Activated CD4-positive, alpha-beta T cell treated with anti-CD3 and anti-CD28 coated beads, Interleukin-2, amount 10 ng/mL, durations not matched to agents 7 days and 5 days (primary cell): ENCODE measurements around the gene DHX32. TPM values are rescaled to one million over a fixed set of nuclear protein-coding genes. Genes with fewer than 3 reads are reported as not detected.
A peak's percentile ranks its signal among the peaks of the same experiment; 100 is the strongest.
"Not testable (repeated sequence)": the region's sequence is repeated elsewhere in the genome, so short reads cannot be mapped to it uniquely, and the experiment has no call there.

Source experiments
- CTCF ChIA-PET: fragments of 350-600 bp; sonication (Branson Sonifier 250); formaldehyde crosslinking; loops from one replicate; lab custom pipeline; 2021; ENCODE audit warnings: antibody characterized with exemption; lab: Charles Lee
- POLR2A ChIA-PET: fragments of 350-600 bp; sonication (Branson Sonifier 250); formaldehyde crosslinking; loops from one replicate; lab custom pipeline; 2021; ENCODE audit warnings: antibody characterized with exemption; lab: Charles Lee
- DNase-seq: peaks from one replicate; pipeline ENCODE4 v3.0.0-alpha.2; 2020
- H3K27ac Mint-ChIP-seq: one replicate; pipeline ENCODE4 v1.8.0; 2021; ENCODE audit warnings: mild to moderate bottlenecking, moderate library complexity, mixed read lengths
- H3K27me3 Mint-ChIP-seq: one replicate; pipeline ENCODE4 v1.8.0; 2021; ENCODE audit warnings: mixed read lengths
- H3K36me3 Mint-ChIP-seq: one replicate; pipeline ENCODE4 v1.8.0; 2021; ENCODE audit warnings: low read depth, mixed read lengths
- H3K4me1 Mint-ChIP-seq: one replicate; pipeline ENCODE4 v1.8.0; 2021; ENCODE audit warnings: mixed read lengths
- H3K4me3 Mint-ChIP-seq: one replicate; pipeline ENCODE4 v1.8.0; 2021; ENCODE audit warnings: mild to moderate bottlenecking, moderate library complexity, mixed read lengths
- H3K9me3 Mint-ChIP-seq: one replicate; pipeline ENCODE4 v1.8.0; 2021; ENCODE audit warnings: mixed read lengths
- total RNA-seq, 2 experiments: library from RNA; stranded (reverse); gene quantifications; one replicate each; pipeline ENCODE4 v1.2.3, GENCODE V29; 2021

The DHX32 gene
- total RNA-seq, 2 experiments from 2014 or later = 8.2 to 9.6 TPM

GRCh38 chr10:125908813-125909212, 27.7 kb upstream of the DHX32 start:
- H3K27ac Mint-ChIP-seq, H3K4me3 Mint-ChIP-seq, H3K4me1 Mint-ChIP-seq, H3K9me3 Mint-ChIP-seq, H3K27me3 Mint-ChIP-seq, DNase-seq, POLR2A ChIA-PET, H3K36me3 Mint-ChIP-seq: not testable (repeated sequence)
- CTCF ChIA-PET = interaction anchor here (0.6 kb wide), 1 partner anchor 1530 kb away, joined by 3 read pairs; no protein-coding TSS in a partner anchor

GRCh38 chr10:125907598-125907997, 26.5 kb upstream of the DHX32 start:
- H3K36me3 Mint-ChIP-seq, H3K27ac Mint-ChIP-seq, DNase-seq, H3K27me3 Mint-ChIP-seq, POLR2A ChIA-PET, H3K9me3 Mint-ChIP-seq, H3K4me1 Mint-ChIP-seq, CTCF ChIA-PET, H3K4me3 Mint-ChIP-seq: not testable (repeated sequence)

- H3K27ac Mint-ChIP-seq, H3K27me3 Mint-ChIP-seq, H3K9me3 Mint-ChIP-seq, H3K36me3 Mint-ChIP-seq, POLR2A ChIA-PET, H3K4me3 Mint-ChIP-seq, H3K4me1 Mint-ChIP-seq, CTCF ChIA-PET, DNase-seq: not testable (repeated sequence)
Observed at GRCh38 chr10:125905069-125905994, 24.2 kb upstream of the DHX32 start.

- H3K4me3 Mint-ChIP-seq, H3K9me3 Mint-ChIP-seq, CTCF ChIA-PET: not testable (repeated sequence)
Observed at GRCh38 chr10:125903135-125903640, 22.1 kb upstream of the DHX32 start.

GRCh38 chr10:125900963-125901362, 19.9 kb upstream of the DHX32 start:
- POLR2A ChIA-PET, CTCF ChIA-PET, DNase-seq, H3K4me1 Mint-ChIP-seq, H3K36me3 Mint-ChIP-seq, H3K9me3 Mint-ChIP-seq, H3K27ac Mint-ChIP-seq, H3K4me3 Mint-ChIP-seq: not testable (repeated sequence)
- peaks cover 16% of the 10 kb centered on the region for H3K27me3 Mint-ChIP-seq

More at GRCh38 chr10:125903135-125903640, 22.1 kb upstream of the DHX32 start:
- DNase-seq, POLR2A ChIA-PET, H3K27me3 Mint-ChIP-seq, H3K4me1 Mint-ChIP-seq, H3K36me3 Mint-ChIP-seq, H3K27ac Mint-ChIP-seq: not testable (repeated sequence)

GRCh38 chr10:125897317-125897716, 16.2 kb upstream of the DHX32 start:
- POLR2A ChIA-PET, H3K9me3 Mint-ChIP-seq, H3K36me3 Mint-ChIP-seq, DNase-seq, H3K27ac Mint-ChIP-seq: not testable (repeated sequence)
- Mint-ChIP-seq H3K4me3 (peak overlapping the region; percentile 84), H3K4me1 (peaks cover 13% of the 10 kb centered on the region), H3K27me3 (peaks cover 27% of the 10 kb centered on the region)
- CTCF ChIA-PET = interaction anchor here (0.6 to 1.5 kb wide), 3 partner anchors 24 to 1982 kb away, joined by 3 to 4 read pairs (median 3); no protein-coding TSS in a partner anchor

- peaks cover 27% of the 10 kb centered on the region for H3K27me3 Mint-ChIP-seq
Observed at GRCh38 chr10:125896088-125896934, 15.2 kb upstream of the DHX32 start, which contains the start of gene FANK1. Gene FANK1 (plus strand): TSS chr10:125896564. CDS start chr10:125896643, 79 bp downstream.

GRCh38 chr10:125895130-125896087, 14.3 kb upstream of the DHX32 start:
- H3K36me3 Mint-ChIP-seq, CTCF ChIA-PET, H3K9me3 Mint-ChIP-seq, POLR2A ChIA-PET: not testable (repeated sequence)
- H3K4me1 Mint-ChIP-seq = peaks cover 13% of the 10 kb centered on the region
- H3K27me3 Mint-ChIP-seq = peaks cover 27% of the 10 kb centered on the region
- peak overlapping the region; percentile 82 for H3K4me3 Mint-ChIP-seq
- peak overlapping the region; percentile 85 for H3K27ac Mint-ChIP-seq
- DNase-seq = peak; percentile 35

More at GRCh38 chr10:125896088-125896934, 15.2 kb upstream of the DHX32 start, which contains the start of gene FANK1:
- H3K36me3 Mint-ChIP-seq, H3K9me3 Mint-ChIP-seq, POLR2A ChIA-PET: not testable (repeated sequence)
- Mint-ChIP-seq H3K27ac (peak within 1 kb of the TSS; percentile 85), H3K4me3 (peak within 1 kb of the TSS; percentile 84), H3K4me1 (peaks cover 13% of the 10 kb centered on the region)
- peak; percentile 84 for DNase-seq
- CTCF ChIA-PET = interaction anchor here (1.5 kb wide), 1 partner anchor 23 kb away, joined by 3 read pairs; no protein-coding TSS in a partner anchor

- Mint-ChIP-seq H3K27me3 (peaks cover 27% of the 10 kb centered on the region), H3K4me1 (peaks cover 13% of the 10 kb centered on the region)
- H3K27ac Mint-ChIP-seq, H3K36me3 Mint-ChIP-seq, H3K9me3 Mint-ChIP-seq, H3K4me3 Mint-ChIP-seq, POLR2A ChIA-PET, CTCF ChIA-PET, DNase-seq: not testable (repeated sequence)
Observed at GRCh38 chr10:125894176-125894575, 13.1 kb upstream of the DHX32 start.

- CTCF ChIA-PET, H3K36me3 Mint-ChIP-seq, H3K9me3 Mint-ChIP-seq, H3K4me3 Mint-ChIP-seq, H3K27ac Mint-ChIP-seq, POLR2A ChIA-PET, DNase-seq: not testable (repeated sequence)
- Mint-ChIP-seq H3K27me3 (peaks cover 21% of the 10 kb centered on the region), H3K4me1 (peaks cover 13% of the 10 kb centered on the region)
Observed at GRCh38 chr10:125892402-125892801, 11.3 kb upstream of the DHX32 start.

GRCh38 chr10:125889441-125889840, 8.3 kb upstream of the DHX32 start:
- H3K27ac Mint-ChIP-seq, H3K4me1 Mint-ChIP-seq, POLR2A ChIA-PET, CTCF ChIA-PET, DNase-seq, H3K9me3 Mint-ChIP-seq, H3K27me3 Mint-ChIP-seq, H3K36me3 Mint-ChIP-seq, H3K4me3 Mint-ChIP-seq: not testable (repeated sequence)
